A549 (cell line): ENCODE results near the gene AP4E1. TPM values are rescaled to one million over a fixed set of nuclear protein-coding genes. Genes with fewer than 3 reads are reported as not detected.

Source experiments
- ATAC-seq, 2 experiments: fragments of 200-7000 bp in 1 of 2; fragments of >200 bp in 1 of 2; cut with Nextera tagmentation in 1 of 2; cut with Tn5 transposase in 1 of 2; 3 replicates each; pipeline versions ENCODE4 v1.8.0 to v1.9.1; 2018 to 2020; ENCODE audit warnings: mild to moderate bottlenecking in 1 of 2, moderate library complexity in 1 of 2
- CTCF ChIA-PET: fragments of 300-600 bp; sonication (Branson Sonifier 250); formaldehyde crosslinking; extraction: SDS; loops from one replicate; lab custom pipeline; 2021; ENCODE audit warnings: antibody characterized with exemption, inconsistent platforms; lab: Yijun Ruan, JAX
- POLR2A ChIA-PET: fragments of 350-600 bp; formaldehyde crosslinking; extraction: SDS; loops from one replicate; lab custom pipeline; 2021; ENCODE audit warnings: antibody characterized with exemption, inconsistent platforms; lab: Yijun Ruan, JAX
- DNase-seq, 2 experiments: peaks; one replicate each; pipeline versions ENCODE4 v3.0.0 to v3.0.0-alpha.2; 2011 to 2016; ENCODE audit warnings: low read depth in 1 of 2, low spot score in 1 of 2
- FAIRE-seq: peaks from 2 replicates; lab custom pipeline; 2011; peaks lifted over from hg19 to GRCh38; lab: Jason Lieb, UNC
- H3K27ac ChIP-seq, 2 experiments: fragments of >200 bp; sonication (Bioruptor Twin); formaldehyde crosslinking; 3 replicates each; pipeline ENCODE4 v1.5.1; 2016 to 2017
- H3K4me1 ChIP-seq: fragments of >200 bp; sonication (Bioruptor Twin); formaldehyde crosslinking; 3 replicates; pipeline ENCODE4 v1.6.1; 2016
- H3K4me2 ChIP-seq: fragments of >200 bp; sonication (Bioruptor Twin); formaldehyde crosslinking; 3 replicates; pipeline ENCODE4 v1.6.1; 2016
- H3K4me3 ChIP-seq: fragments of >200 bp; sonication (Bioruptor Twin); formaldehyde crosslinking; 3 replicates; pipeline ENCODE4 v1.5.1; 2016
- H3K9me3 ChIP-seq: fragments of >200 bp; sonication (Bioruptor Twin); formaldehyde crosslinking; 3 replicates; pipeline ENCODE4 v1.6.1; 2016
- ATOH8 ChIP-seq: fragments of 250-450 bp; sonication (Bioruptor Pico); IDR thresholded peaks from 2 replicates; pipeline ENCODE4 v1.5.0; 2020; ENCODE audit warnings: low read depth, mild to moderate bottlenecking, moderate library complexity
- BHLHE40 ChIP-seq: IDR thresholded peaks from 2 replicates; pipeline ENCODE4 v1.6.1; 2012; ENCODE audit warnings: low read depth, low read length, inconsistent platforms
- CEBPB ChIP-seq, 2 experiments: fragments of >200 bp in 1 of 2; sonication (Bioruptor Twin) in 1 of 2; formaldehyde crosslinking in 1 of 2; IDR thresholded peaks; 2 replicates each; pipeline ENCODE4 v1.6.1; 2012 to 2016
- ELK1 ChIP-seq: fragments of 150-350 bp; IDR thresholded peaks from 2 replicates; pipeline ENCODE4 v1.6.1; 2014; ENCODE audit warnings: low read depth, mild to moderate bottlenecking, low read length
- FOSB ChIP-seq: fragments of 250-450 bp; sonication (Bioruptor Pico); IDR thresholded peaks from 2 replicates; pipeline ENCODE4 v1.5.0; 2020; ENCODE audit warnings: mild to moderate bottlenecking, moderate library complexity
- FOSL2 ChIP-seq, 2 experiments: fragments of 450-650 bp in 1 of 2; fragments of >200 bp in 1 of 2; sonication (Bioruptor Twin) in 1 of 2; formaldehyde crosslinking; IDR thresholded peaks; 2 replicates each; pipeline versions ENCODE4 v1.5.0 to v1.6.1; 2016 to 2020; ENCODE audit warnings: mild to moderate bottlenecking in 1 of 2, moderate library complexity in 1 of 2
- HDAC2 ChIP-seq: fragments of 200-600 bp; sonication (generic); IDR thresholded peaks from 2 replicates; pipeline ENCODE4 v1.6.1; 2016
- HEYL ChIP-seq: fragments of 250-450 bp; sonication (Bioruptor Pico); IDR thresholded peaks from 2 replicates; pipeline ENCODE4 v1.8.0; 2021; ENCODE audit warnings: mild to moderate bottlenecking, moderate library complexity
- HMGXB4 ChIP-seq: fragments of 250-450 bp; sonication (Bioruptor Pico); IDR thresholded peaks from 2 replicates; pipeline ENCODE4 v1.5.0; 2021; ENCODE audit warnings: mild to moderate bottlenecking, moderate library complexity, borderline replicate concordance
- HOXB13 ChIP-seq: fragments of 250-450 bp; sonication (Bioruptor Pico); IDR thresholded peaks from 2 replicates; pipeline ENCODE4 v1.5.0; 2020; ENCODE audit warnings: low read depth, mild to moderate bottlenecking, moderate library complexity
- NFE2L2 ChIP-seq: fragments of 150-350 bp; conservative IDR thresholded peaks from 2 replicates; pipeline ENCODE4 v1.6.1; 2014; ENCODE audit warnings: low read length
- RAD21 ChIP-seq, 2 experiments: fragments of >200 bp in 1 of 2; sonication (Bioruptor Twin) in 1 of 2; formaldehyde crosslinking in 1 of 2; IDR thresholded peaks in 1 of 2; conservative IDR thresholded peaks in 1 of 2; 2 replicates in 1 of 2; 3 replicates in 1 of 2; pipeline ENCODE4 v1.6.1; 2012 to 2018; ENCODE audit warnings: inconsistent platforms in 1 of 2
- RNF2 ChIP-seq: fragments of 200-600 bp; sonication (generic); IDR thresholded peaks from 2 replicates; pipeline ENCODE4 v1.6.1; 2016; ENCODE audit warnings: low read depth, mild to moderate bottlenecking, antibody characterized with exemption, moderate library complexity, borderline replicate concordance
- SMC3 ChIP-seq: fragments of >200 bp; sonication (Bioruptor Twin); formaldehyde crosslinking; IDR thresholded peaks from 3 replicates; pipeline ENCODE4 v1.6.1; 2018; ENCODE audit warnings: inconsistent platforms
- TP53 ChIP-seq: fragments of 250-450 bp; sonication (Bioruptor Pico); IDR thresholded peaks from 2 replicates; pipeline ENCODE4 v1.5.0; 2021; ENCODE audit warnings: mild to moderate bottlenecking, moderate library complexity
- ZNF302 ChIP-seq: fragments of 250-450 bp; sonication (Bioruptor Pico); IDR thresholded peaks from 2 replicates; pipeline ENCODE4 v1.9.0; 2021; ENCODE audit warnings: inconsistent platforms, mild to moderate bottlenecking, moderate library complexity
- WGBS: methylation state at CpG from one replicate; pipeline ENCODE4 v1.1.6; 2017; ENCODE audit errors: missing lambda C conversion rate; 5-methylcytosine and 5-hydroxymethylcytosine counted together
- polyA plus RNA-seq, 4 experiments: library from polyadenylated mRNA; depleted of rRNA in 3 of 4; stranded (reverse); fragments of >200 nt; fragmentation: RNase III in 1 of 4; extraction: RNeasy Plus Mini Kit Qiagen cat#74134 plus additional on column Dnase treatment in 1 of 4; gene quantifications; 2 replicates in 3 of 4; 3 replicates in 1 of 4; pipeline ENCODE4 v1.2.3, GENCODE V29; 2011 to 2017

AP4E1 gene
- polyA plus RNA-seq, 2 of the 4 experiments (the other 2 are of a cell fraction), result 9.6 TPM

DNA sequence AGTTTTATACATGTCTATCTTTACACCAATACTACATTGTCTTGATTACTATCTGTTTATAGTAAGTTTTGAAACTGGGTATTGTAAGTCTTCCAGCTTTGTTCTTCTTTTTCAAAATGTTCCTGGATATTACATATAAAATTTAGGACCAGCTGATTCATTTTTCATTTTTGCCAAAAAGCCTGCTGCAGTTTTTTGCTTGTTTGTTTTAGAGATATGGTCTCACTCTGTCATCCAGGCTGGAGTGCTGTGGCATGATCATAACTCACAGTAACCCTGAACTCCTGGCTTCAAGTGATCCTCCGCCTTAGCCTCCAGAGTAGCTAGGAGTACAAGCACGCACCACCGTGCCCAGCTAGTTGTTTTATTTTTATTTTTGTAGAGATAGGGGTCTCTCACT lies 20.4 kb upstream of the AP4E1 start:
- FAIRE-seq (no peak), ATAC-seq (no peak), DNase-seq (no peak)
- ChIA-PET POLR2A (no interaction called here), CTCF (interaction anchor here (0.5 to 8.9 kb wide), 4 partner anchors 12 to 557 kb away, joined by 4 to 73 read pairs (median 18); no protein-coding TSS in a partner anchor)
- no peak overlapping the region for H3K27ac ChIP-seq
- 94% methylated on average over 3 of the region's 3 CpGs for WGBS
- peaks cover 27% of the 10 kb centered on the region for H3K4me1 ChIP-seq
- no peak overlapping the region for H3K4me3 ChIP-seq
- TF ChIP-seq HOXB13 (CRISPR knock-in tag) (no peak), RNF2 (no peak), NFE2L2 (no peak), ZNF302 (no peak), SMC3 (no peak), TP53 (CRISPR knock-in tag) (no peak)
- peaks cover 15% of the 10 kb centered on the region for H3K9me3 ChIP-seq
- H3K4me2 ChIP-seq, result no peak overlapping the region

- POLR2A ChIA-PET, result no interaction called here
- no peak overlapping the region for H3K4me2 ChIP-seq
- no peak for FAIRE-seq
- no peak for TF ChIP-seq HDAC2
- no peak for TF ChIP-seq FOSB (CRISPR knock-in tag)
- no peak for TF ChIP-seq ELK1
- TF ChIP-seq RAD21 (conservative IDR thresholded peaks at IDR 0.05 in 1 of 2, IDR thresholded peaks at IDR 0.05 in 1 of 2), result no peak
- no peak for TF ChIP-seq BHLHE40
- no peak for TF ChIP-seq HEYL (CRISPR knock-in tag)
- TF ChIP-seq ATOH8 (CRISPR knock-in tag), result no peak
- TF ChIP-seq HMGXB4, result no peak
- CTCF ChIA-PET, result interaction anchor here (1.1 to 8.9 kb wide), 5 partner anchors 10 to 215 kb away, joined by 3 to 73 read pairs (median 5); no protein-coding TSS in a partner anchor
- H3K4me3 ChIP-seq, result no peak overlapping the region
- ATAC-seq, result no peak
- peaks cover 31% of the 10 kb centered on the region for H3K9me3 ChIP-seq
- no peak overlapping the region for H3K27ac ChIP-seq
- 93% methylated on average over 9 of the region's 9 CpGs for WGBS
- H3K4me1 ChIP-seq, result peaks cover 15% of the 10 kb centered on the region
- DNase-seq, result no peak
Observed at GRCh38 chr15:50889589-50889988, 18.9 kb upstream of the AP4E1 start.

GRCh38 chr15:50890751-50891150 lies 17.7 kb upstream of the AP4E1 start:
- CTCF ChIA-PET, result interaction anchor here (1.0 to 3.1 kb wide), 6 partner anchors 14 to 268 kb away, joined by 4 to 9 read pairs (median 6); partner anchors contain the start of gene AP4E1
- 49% methylated on average over 5 of the region's 5 CpGs for WGBS
- DNase-seq (peak in 1 of 2 experiments; percentile 23), FAIRE-seq (no peak), ATAC-seq (no peak)
- Histone ChIP-seq H3K27ac (no peak overlapping the region), H3K4me2 (no peak overlapping the region), H3K4me1 (peaks cover 6% of the 10 kb centered on the region; the same call in 2 of the 3 replicates), H3K4me3 (no peak overlapping the region), H3K9me3 (peaks cover 32% of the 10 kb centered on the region)
- POLR2A ChIA-PET, result no interaction called here
- TF ChIP-seq FOSL2 (IDR thresholded peaks at IDR 0.05) (no peak), FOSL2 (CRISPR knock-in tag; IDR thresholded peaks at IDR 0.05) (peak; percentile 39; the same call in 1 of the 2 replicates), CEBPB (IDR thresholded peaks at IDR 0.05) (no peak)
